Endothelial cell of umbilical vein (primary cell): Measurements from ENCODE around the gene PSD4. TPM values are rescaled to one million over a fixed set of nuclear protein-coding genes. Genes with fewer than 3 reads are reported as not detected.

Source experiments
- BruUV-seq: library from RNA; stranded (reverse); fragments of 400-500 nt; replicated peaks from 2 replicates; lab custom pipeline; 2021; lab: Mats Ljungman, UMichigan
- CTCF ChIA-PET: fragments of 300-600, 350-600 bp; sonication (Branson Sonifier 250); formaldehyde crosslinking; loops from one replicate; lab custom pipeline; 2021; ENCODE audit warnings: antibody characterized with exemption, inconsistent platforms; lab: Charles Lee
- POLR2A ChIA-PET: fragments of 300-600, 350-600 bp; sonication (Branson Sonifier 250); formaldehyde crosslinking; loops from one replicate; lab custom pipeline; 2021; ENCODE audit warnings: antibody characterized with exemption, inconsistent platforms; lab: Charles Lee
- DNase-seq: peaks from one replicate; pipeline ENCODE4 v3.0.0-alpha.2; 2011; ENCODE audit warnings: low read depth, low spot score
- FAIRE-seq: peaks from 2 replicates; lab custom pipeline; 2011; peaks lifted over from hg19 to GRCh38; lab: Jason Lieb, UNC
- H2AFZ ChIP-seq: 2 replicates; pipeline ENCODE4 v1.6.0; 2012; ENCODE audit warnings: low read depth, low read length, control low read depth, inconsistent platforms
- H3K27ac ChIP-seq: 2 replicates; pipeline ENCODE4 v1.5.1; 2011; ENCODE audit warnings: low read depth, mild to moderate bottlenecking, control low read depth, low read length, moderate library complexity; ENCODE audit not compliant: insufficient read depth
- H3K27me3 ChIP-seq, 2 experiments: 2 replicates each; pipeline versions ENCODE4 v1.6.0 to v1.6.1; 2011; ENCODE audit warnings: low read length in 2 of 2, mixed read lengths in 1 of 2; ENCODE audit not compliant: control insufficient read depth in 2 of 2, insufficient read depth in 2 of 2
- H3K36me3 ChIP-seq, 2 experiments: 2 replicates in 1 of 2; 3 replicates in 1 of 2; pipeline ENCODE4 v1.5.1; 2011; ENCODE audit warnings: low read length in 2 of 2, mild to moderate bottlenecking in 1 of 2, moderate library complexity in 1 of 2; ENCODE audit not compliant: control insufficient read depth in 2 of 2, insufficient read depth in 2 of 2; ENCODE audit errors: extremely low read depth in 1 of 2
- H3K4me1 ChIP-seq: 3 replicates; pipeline ENCODE4 v1.5.1; 2011; ENCODE audit warnings: mild to moderate bottlenecking, low read length; ENCODE audit not compliant: control insufficient read depth, insufficient read depth; ENCODE audit errors: extremely low read depth
- H3K4me2 ChIP-seq: 2 replicates; pipeline ENCODE4 v1.6.1; 2011; ENCODE audit warnings: low read length, control low read depth, mixed read lengths; ENCODE audit not compliant: insufficient read depth
- H3K4me3 ChIP-seq, 3 experiments: fragments of 200-600 bp in 1 of 3; sonication (generic), shearing (Covaris generic) in 1 of 3; replicated peaks in 1 of 3; 2 replicates each; pipeline ENCODE4 v1.5.1; 2011 to 2016; ENCODE audit warnings: control low read depth in 3 of 3, low read length in 3 of 3, mild to moderate bottlenecking in 2 of 3, inconsistent platforms in 1 of 3, low read depth in 1 of 3, moderate library complexity in 1 of 3; ENCODE audit not compliant: insufficient read depth in 1 of 3
- H3K79me2 ChIP-seq: 2 replicates; pipeline ENCODE4 v1.6.0; 2012; ENCODE audit warnings: low read length, inconsistent platforms; ENCODE audit not compliant: control insufficient read depth, insufficient read depth
- H3K9ac ChIP-seq: replicated peaks from 2 replicates; pipeline ENCODE3; 2011; ENCODE audit warnings: low read length, control low read depth; ENCODE audit not compliant: insufficient read depth; ENCODE audit errors: extremely low read depth
- H3K9me1 ChIP-seq: replicated peaks from 3 replicates; pipeline ENCODE4 v1.6.0; 2011; ENCODE audit warnings: mild to moderate bottlenecking, low read length; ENCODE audit not compliant: control insufficient read depth, insufficient read depth; ENCODE audit errors: extremely low read depth
- H3K9me3 ChIP-seq: replicated peaks from 2 replicates; pipeline ENCODE4 v1.5.1; 2012; ENCODE audit warnings: low read length, inconsistent platforms; ENCODE audit not compliant: control insufficient read depth, insufficient read depth
- H4K20me1 ChIP-seq: replicated peaks from 2 replicates; pipeline ENCODE3; 2011; ENCODE audit warnings: mild to moderate bottlenecking, low read length; ENCODE audit not compliant: control insufficient read depth, insufficient read depth; ENCODE audit errors: extremely low read depth
- EZH2 ChIP-seq: IDR thresholded peaks from 2 replicates; pipeline ENCODE4 v1.6.1; 2012; ENCODE audit warnings: borderline replicate concordance, low read depth, mild to moderate bottlenecking, moderate library complexity, low read length, inconsistent platforms; ENCODE audit not compliant: severe bottlenecking
- FOS ChIP-seq: IDR thresholded peaks from 2 replicates; pipeline ENCODE4 v1.6.1; 2011; ENCODE audit warnings: mild to moderate bottlenecking, low read length, moderate library complexity, borderline replicate concordance; ENCODE audit not compliant: insufficient read depth
- GATA2 ChIP-seq: IDR thresholded peaks from 2 replicates; pipeline ENCODE4 v1.7.0; 2011; ENCODE audit warnings: low read depth, mild to moderate bottlenecking, moderate library complexity, mixed read lengths, low read length; ENCODE audit not compliant: insufficient read length, insufficient read depth
- JUN ChIP-seq: IDR thresholded peaks from 2 replicates; pipeline ENCODE4 v1.6.1; 2011; ENCODE audit warnings: borderline replicate concordance, low read depth; ENCODE audit not compliant: insufficient read length, insufficient read depth
- MYC ChIP-seq: IDR thresholded peaks from one replicate; pipeline ENCODE4 v1.6.1; 2011; ENCODE audit warnings: mild to moderate bottlenecking, low read depth, low read length
- POLR2A ChIP-seq: IDR thresholded peaks from 2 replicates; pipeline ENCODE4 v1.6.1; 2012; ENCODE audit warnings: low read depth, mild to moderate bottlenecking, control low read depth, low read length
- POLR2AphosphoS5 ChIP-seq: IDR thresholded peaks from 2 replicates; pipeline ENCODE4 v1.6.1; 2012; ENCODE audit warnings: low read depth, mild to moderate bottlenecking, control low read depth, low read length, moderate library complexity; ENCODE audit not compliant: insufficient read depth
- dilution Hi-C: fragments of 300-500 bp; cut with MboI; formaldehyde crosslinking; loops from one replicate; pipeline ENCODE4 v1.15.0; 2019; ENCODE audit warnings: low sequenced_read_pairs; ENCODE audit not compliant: extremely low pct_ligation_motif_present
- intact Hi-C: fragments of 100-400 bp; cut with micrococcal nuclease; formaldehyde crosslinking; loops from one replicate; pipeline ENCODE4 v1.10.0; 2022
- polyA plus RNA-seq, 4 experiments: library from polyadenylated mRNA; depleted of rRNA in 3 of 4; stranded (reverse) in 3 of 4; unstranded in 1 of 4; fragments of >200 nt; gene quantifications; 2 replicates each; pipeline versions ENCODE4 v1.2.1 to v1.2.3, GENCODE V29; 2011 to 2012; ENCODE audit warnings: missing spikeins in 1 of 4
- total RNA-seq: library from RNA; stranded (reverse); gene quantifications from 2 replicates; pipeline ENCODE4 v1.2.3, GENCODE V29; 2021
- TF ChIP-seq, protein P1 (sequence below): IDR thresholded peaks from 2 replicates; pipeline ENCODE4 v1.6.1; 2011; ENCODE audit not compliant: insufficient read depth, insufficient read length
- TF ChIP-seq, protein P2 (sequence below), 2 donors: IDR thresholded peaks; 1 replicate in 1 of 2; 2 replicates in 1 of 2; pipeline ENCODE4 v1.5.1; 2011; ENCODE audit warnings: low read length in 2 of 2, mild to moderate bottlenecking in 2 of 2, moderate library complexity in 2 of 2, control low read depth in 1 of 2, inconsistent platforms in 1 of 2, low read depth in 1 of 2; ENCODE audit not compliant: insufficient read depth in 1 of 2; ENCODE audit errors: extremely low read depth in 1 of 2

Gene PSD4
- total and polyA plus RNA-seq, 2 donors (not counting 3 experiments of a cell fraction or from before 2014, with no cell fraction given), result 0.01 to 0.24 TPM

DNA sequence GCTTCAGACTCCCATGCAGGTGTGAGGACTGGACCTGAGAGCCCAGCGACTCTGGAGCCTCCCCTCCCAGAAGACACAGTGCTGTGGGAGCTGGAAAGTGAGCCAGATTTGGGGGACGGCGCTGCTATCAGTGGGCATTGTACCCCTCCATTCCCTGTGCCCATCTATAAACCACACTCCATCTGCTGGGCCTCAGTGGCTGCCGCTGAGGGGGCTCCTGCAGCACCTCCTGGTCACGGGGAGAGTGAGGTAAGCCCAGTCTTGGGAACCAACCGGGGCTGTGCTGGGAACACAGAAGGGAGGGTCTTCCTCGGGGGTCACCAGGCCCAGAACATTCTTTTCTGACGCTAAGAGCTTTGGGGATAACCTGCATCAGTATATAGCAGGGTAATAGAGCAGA is 9.5 kb downstream of the PSD4 start:
- Histone ChIP-seq H2AFZ (no peak overlapping the region), H3K9ac (no peak overlapping the region), H4K20me1 (no peaks in the 10 kb centered on the region), H3K4me2 (no peak overlapping the region), H3K36me3 (no peaks in the 10 kb centered on the region), H3K4me3 (no peak overlapping the region), H3K27me3 (peaks cover 0 to 2% of the 10 kb centered on the region in 2 experiments), H3K27ac (no peak overlapping the region), H3K9me3 (no peaks in the 10 kb centered on the region), H3K79me2 (no peaks in the 10 kb centered on the region), H3K9me1 (no peaks in the 10 kb centered on the region), H3K4me1 (no peaks in the 10 kb centered on the region)
- POLR2A ChIA-PET, result no interaction called here
- dilution Hi-C loops, result no loop called here
- CTCF ChIA-PET, result interaction anchor here (1.1 to 4.2 kb wide), 6 partner anchors 10 to 207 kb away, joined by 3 to 29 read pairs (median 4); no protein-coding TSS in a partner anchor
- FAIRE-seq, result no peak
- BruUV-seq, result no TSS peak
- DNase-seq, result no peak
- intact Hi-C loops, result no loop called here
- TF ChIP-seq FOS (no peak), GATA2 (no peak), POLR2A (no peak), MYC (no peak), EZH2 (no peak), JUN (no peak), POLR2AphosphoS5 (no peak)
- TF ChIP-seq, protein P1, sequence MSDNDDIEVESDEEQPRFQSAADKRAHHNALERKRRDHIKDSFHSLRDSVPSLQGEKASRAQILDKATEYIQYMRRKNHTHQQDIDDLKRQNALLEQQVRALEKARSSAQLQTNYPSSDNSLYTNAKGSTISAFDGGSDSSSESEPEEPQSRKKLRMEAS, result no peak
- TF ChIP-seq, protein P2, sequence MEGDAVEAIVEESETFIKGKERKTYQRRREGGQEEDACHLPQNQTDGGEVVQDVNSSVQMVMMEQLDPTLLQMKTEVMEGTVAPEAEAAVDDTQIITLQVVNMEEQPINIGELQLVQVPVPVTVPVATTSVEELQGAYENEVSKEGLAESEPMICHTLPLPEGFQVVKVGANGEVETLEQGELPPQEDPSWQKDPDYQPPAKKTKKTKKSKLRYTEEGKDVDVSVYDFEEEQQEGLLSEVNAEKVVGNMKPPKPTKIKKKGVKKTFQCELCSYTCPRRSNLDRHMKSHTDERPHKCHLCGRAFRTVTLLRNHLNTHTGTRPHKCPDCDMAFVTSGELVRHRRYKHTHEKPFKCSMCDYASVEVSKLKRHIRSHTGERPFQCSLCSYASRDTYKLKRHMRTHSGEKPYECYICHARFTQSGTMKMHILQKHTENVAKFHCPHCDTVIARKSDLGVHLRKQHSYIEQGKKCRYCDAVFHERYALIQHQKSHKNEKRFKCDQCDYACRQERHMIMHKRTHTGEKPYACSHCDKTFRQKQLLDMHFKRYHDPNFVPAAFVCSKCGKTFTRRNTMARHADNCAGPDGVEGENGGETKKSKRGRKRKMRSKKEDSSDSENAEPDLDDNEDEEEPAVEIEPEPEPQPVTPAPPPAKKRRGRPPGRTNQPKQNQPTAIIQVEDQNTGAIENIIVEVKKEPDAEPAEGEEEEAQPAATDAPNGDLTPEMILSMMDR (IDR thresholded peaks at IDR 0.05; ENCODE audit: extremely low read depth in 1 of 2, insufficient read depth in 1 of 2, low read depth in 1 of 2, low read length in 2 of 2), result no peak
